GM21717 (cell line): ENCODE measurements around the gene AGMAT.

ENCODE experiments used
- ATAC-seq: cut with Tn5 transposase; IDR thresholded peaks from one replicate; pipeline ENCODE4 v1.9.1; 2021; ENCODE audit warnings: mild to moderate bottlenecking, moderate library complexity; ENCODE audit not compliant: unreplicated experiment

The AGMAT gene

GRCh38 chr1:15570861-15571260 lies 14.0 kb downstream of the AGMAT start:
- ATAC-seq, result no peak

DNA sequence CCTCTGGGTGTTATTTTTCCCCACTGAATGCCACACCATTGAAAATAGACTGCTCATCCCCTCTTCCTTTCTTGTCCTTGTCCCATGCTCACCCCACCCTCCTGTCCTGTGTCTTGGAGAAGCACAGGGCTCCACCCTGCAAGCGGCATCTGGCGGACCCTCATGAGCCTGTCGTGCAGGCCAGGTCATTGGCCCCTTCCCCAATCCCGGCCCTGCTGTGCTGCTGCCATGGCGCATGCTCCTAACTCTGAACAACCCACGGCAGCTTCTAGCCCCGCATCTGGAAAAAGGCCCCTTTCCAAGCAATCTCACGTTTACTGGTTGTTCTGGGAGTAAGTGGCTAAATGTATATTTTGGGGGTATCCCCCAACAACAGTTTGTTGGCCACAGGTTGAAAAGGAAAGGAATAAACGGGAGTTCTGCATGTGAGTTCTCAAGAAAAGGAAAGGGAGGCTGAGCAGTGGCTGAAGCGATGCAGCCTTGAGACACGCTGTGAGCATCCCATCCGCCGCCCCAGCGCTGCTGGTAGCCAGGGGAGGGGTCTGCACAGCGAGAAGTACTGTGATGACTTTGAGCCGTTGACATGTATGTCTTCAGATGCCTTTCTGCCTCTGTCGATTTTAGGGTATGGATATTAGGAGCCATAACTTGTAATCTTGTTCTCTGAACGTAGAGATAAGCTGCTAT lies 16.3 kb downstream of the AGMAT start:
- ATAC-seq, result no peak

DNA sequence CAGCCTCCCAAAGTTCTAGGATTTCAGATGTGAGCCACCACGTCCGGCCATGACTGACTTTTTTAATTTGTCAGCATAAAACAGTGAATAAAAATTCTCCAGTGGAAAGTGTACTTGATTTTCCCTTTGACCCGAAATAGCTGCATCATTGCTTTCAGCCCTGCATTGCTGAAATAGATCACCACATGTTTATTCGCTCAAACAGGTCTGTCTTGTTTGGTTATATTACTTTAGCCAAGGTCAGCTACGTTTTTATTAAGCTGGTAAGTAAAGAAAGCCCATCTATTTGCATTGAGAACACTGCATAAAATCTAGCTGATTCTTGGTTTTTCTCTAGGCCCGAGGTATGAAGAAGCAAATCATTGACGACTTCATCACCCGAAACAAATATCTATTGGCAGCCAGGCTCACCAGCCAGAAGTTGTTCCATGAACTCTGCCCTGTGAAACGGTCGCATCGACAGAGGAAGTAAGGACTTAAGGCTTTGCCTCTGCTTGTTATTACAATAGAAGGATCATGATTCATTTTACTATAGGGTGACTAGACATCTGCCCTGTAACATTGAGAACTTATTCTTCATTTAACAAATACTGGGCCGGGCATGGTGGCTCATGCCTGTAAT lies 25.6 kb downstream of the AGMAT start:
- no peak for ATAC-seq

- ATAC-seq, result no peak
Observed at GRCh38 chr1:15558516-15558915, 26.3 kb downstream of the AGMAT start.

DNA sequence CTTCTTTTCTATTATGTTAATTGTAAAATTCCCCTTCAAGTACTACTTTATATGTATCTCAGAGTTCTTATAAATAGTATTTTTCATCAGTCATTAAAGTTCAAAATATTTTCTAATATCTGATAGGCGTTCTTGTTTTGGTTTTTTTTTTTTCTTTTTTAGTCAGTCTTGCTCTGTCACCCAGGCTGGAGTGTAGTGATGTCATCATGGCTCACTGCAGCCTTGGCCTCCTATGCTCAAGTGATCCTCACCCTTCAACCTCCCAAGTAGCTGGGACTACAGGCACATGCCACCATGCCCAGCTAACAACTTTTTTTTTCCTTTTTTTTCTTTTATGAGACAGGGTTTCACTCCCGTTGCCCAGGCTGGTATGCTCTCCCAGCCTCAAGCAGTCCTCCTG lies 27.3 kb downstream of the AGMAT start:
- ATAC-seq, result no peak

DNA sequence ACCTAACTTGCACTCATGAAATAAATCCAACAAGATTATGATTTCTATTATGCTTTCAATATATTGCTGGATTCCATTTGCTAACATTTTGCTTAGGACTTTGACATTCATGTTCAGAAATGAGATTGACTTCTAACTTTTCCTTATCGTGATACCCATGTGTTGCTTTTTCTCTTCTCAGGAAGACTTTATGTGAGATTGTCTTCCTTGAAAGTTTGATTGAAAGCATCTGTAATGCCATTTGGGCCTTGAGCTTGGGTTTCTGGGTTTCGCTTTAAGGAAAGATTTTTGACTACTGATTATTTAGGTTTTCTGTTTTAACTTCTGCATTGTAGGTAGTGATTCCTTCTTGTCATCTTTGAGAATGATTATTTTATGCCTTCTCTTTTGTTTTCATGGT lies 27.8 kb downstream of the AGMAT start:
- no peak for ATAC-seq

DNA sequence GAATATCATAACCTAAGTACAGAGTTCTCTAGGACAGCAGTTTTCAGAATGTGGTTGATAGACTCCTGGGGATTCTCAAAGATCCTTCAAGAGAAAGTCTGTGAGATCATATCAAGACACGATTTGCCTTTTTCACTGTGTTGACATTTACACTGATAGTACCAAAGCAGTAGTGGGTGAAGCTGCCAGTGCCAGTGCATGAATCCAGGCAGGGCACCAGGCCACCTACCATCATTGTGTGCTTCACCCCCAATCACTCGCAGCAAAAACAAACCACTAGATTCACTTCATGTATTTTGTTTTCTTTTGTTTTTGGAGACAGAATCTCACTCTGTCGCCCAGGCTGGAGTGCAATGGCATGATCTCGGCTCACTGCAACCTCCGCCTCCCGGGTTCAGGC lies 34.3 kb downstream of the AGMAT start:
- no peak for ATAC-seq

DNA sequence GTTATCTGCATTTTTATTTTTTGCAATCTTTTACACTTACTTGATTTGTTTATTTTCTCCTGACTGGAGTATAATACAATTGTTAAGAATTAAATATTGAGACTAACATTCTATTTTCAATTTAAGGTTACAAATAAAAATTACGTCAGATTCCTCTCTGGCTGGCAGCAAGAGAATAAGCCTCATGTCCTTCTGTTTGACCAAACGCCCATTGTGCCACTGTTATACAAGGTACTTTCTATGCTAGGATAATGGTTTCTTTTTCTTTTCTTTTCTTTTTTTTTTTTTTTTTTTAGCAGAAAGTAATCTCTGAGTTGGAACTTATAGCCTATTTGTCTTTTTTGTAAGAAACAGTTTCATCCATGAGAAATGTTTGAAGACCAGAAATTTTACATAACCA lies 38.2 kb downstream of the AGMAT start:
- no peak for ATAC-seq

DNA sequence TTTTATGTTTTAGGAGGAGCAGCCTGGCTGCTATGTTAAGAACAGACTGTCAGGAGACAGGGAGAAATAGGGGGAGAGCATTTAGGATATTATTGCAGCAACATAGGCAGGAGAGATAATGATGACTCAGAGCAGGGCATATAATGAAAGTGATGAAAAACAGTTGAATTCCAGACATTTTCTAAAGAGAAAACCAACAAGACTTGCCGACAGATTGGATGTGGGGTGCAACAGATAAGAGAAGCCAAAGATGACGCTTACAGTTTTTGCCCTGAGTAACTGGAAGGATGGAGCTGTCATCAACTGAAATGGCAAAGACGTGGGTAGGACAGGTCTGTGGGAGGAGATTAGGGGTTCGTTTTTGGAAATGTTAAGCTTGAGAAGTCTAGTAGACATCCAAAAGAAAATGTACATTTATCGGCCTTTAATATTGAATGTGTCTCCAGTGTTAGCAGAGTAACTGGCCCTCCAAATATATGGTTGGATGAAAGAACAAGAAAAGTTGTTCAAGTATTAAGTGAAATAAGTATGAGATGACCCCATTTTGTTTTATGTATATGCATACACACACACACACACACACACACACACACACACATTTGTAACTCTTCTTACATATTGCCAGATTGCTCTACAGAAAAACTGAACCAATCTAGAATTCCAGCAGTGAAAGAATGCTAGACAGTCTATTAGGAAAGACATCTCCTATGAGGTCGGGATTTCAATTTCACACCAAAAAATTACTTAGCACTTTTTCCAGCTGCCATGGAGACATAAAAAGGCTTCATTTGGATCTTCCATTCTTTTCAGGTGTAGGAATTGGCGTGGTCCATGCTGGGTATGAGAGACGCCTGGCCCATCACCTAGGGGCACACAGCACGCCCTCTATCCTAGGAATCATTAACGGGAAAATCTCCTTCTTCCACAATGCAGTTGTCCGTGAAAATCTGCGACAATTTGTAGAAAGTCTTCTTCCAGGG lies 41.0 kb downstream of the AGMAT start:
- no peak for ATAC-seq

DNA sequence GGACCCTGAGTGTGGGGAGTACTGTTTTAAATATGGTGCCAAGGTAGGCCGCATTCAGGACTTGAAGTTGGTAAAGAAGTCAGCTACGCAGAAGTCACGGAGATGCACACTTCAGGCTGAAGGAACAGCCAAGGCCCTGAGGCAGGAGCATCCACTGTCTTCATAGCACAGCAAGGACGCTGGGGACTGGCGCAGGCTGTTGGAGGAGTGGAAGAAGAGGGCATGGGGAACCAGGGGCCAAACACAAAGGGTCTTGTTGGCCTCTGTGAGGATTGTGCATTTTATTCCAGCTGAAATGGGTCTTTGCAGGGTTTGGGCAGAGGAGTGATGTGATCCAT lies 41.6 kb downstream of the AGMAT start:
- ATAC-seq, result no peak

DNA sequence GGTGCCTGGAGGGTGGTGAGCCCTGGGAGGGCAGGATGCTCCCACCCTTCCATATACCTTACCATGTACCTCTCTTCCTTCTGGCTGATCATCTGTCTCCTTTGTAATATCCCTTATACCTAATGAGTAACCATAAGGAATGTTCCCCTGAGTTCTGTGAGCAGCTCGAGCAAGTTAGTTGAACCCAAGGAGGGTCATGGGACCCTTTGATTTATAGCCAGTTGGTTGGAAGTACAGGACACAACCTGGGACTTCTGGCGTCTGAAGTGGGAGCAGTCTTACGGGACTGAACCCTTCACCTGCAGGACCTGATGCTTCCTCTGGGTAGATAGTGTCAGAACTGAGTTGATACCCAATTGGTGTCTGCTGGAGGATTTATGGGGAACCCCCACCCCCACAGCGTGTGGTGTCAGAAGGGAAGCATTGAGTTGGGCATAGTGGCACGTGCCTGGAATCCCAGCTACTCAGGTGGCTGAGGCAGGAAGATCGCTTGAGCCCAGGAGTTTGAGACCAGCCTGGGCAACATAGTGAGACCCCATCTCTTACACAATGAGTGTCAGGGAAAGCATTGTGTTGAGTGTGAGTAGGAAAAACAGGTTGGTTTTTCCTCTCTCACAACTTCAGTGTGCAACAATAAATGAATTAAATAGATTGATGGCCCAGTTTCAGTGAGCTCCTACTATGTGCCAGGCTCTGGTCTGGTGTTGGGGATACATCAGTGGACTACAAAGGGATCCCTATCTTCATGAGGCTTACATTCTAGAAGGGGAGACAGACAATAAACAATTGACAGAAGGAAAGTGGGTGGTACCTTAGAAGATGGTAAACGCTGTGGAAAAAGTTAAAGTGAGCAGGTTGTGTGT lies 42.2 kb downstream of the AGMAT start:
- no peak for ATAC-seq

DNA sequence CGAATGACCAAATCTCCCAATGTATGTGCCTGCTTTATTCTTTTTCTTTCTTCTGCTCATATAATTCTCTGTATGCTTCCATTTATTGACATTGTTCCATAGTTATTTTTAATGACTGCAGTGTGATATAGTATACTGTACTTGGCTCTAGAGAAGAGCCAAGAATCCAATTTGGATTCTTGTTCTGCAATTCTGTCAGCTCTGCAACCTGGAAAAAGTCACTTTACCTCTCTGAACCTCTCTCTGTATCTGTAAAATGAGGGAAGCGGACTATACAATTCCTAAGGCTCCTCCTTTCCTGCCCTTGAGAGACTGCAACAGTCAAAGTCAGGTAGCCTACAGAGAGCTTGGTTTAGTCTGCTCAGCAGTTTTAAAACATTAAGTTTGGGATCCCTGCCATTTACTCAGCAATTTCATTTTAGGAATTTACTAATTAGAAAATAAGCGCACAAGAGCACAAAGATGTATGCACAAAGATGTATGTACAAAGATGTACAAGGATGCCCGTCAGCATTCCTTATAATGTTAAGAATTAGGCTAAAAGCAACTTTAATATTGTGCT lies 43.5 kb downstream of the AGMAT start:
- ATAC-seq, result no peak

DNA sequence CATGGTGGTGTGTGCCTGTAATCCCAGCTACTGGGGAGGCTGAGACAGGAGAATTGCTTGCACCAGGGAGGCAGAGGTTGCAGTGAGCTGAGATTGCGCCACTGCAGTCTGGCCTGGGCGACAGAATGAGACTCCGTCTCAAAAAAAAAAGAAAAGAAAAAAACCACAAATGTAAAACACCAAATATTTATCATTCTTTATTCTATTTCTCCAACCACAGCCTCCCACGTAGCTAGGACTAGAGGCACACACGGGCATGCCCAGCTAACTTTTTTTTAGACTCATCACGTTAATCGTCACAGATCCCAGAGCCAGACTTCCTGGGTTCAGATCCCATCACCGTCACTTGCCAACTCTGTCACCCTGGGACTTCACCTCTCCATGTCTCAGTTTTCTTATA lies 44.7 kb downstream of the AGMAT start:
- no peak for ATAC-seq

DNA sequence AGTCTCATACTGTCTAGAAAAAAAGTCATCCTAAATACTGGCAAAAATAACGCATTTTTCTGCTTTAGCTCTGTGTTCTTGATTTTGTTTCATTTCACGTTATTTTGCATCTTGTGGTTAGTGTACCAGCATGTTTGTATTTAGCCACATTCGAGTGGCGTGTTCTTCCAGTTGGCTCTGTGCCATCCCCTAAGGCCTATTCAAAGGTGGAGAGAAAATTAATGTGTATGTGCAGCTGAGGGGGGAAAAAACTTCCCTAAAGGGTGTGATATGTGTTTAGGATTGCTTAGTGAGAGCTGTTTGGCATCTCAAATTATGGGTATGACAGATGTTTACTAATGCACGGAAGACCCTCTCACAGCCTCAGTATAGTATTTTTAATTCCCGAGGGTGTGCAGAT lies 46.1 kb downstream of the AGMAT start:
- no peak for ATAC-seq

DNA sequence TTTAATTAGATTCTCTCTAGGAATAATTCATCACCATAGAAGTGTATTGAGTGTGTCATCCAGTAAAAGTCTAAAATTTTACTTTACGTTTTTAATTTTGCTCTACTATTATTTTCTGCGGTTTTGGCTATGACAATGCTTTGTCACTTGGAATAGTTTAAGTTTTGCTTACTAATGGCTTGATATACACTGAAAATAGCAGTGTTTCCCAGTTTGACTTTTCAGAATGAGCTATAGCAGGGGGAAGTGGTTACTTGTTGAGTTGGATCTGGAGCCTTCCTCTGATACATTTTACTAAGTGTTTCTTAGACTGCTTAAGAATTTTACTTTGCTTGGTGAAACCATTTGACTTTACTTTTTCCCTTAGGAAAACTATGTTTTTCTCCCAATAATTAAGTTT lies 53.2 kb downstream of the AGMAT start:
- ATAC-seq, result no peak

GRCh38 chr1:15531003-15531402 lies 53.8 kb downstream of the AGMAT start:
- no peak for ATAC-seq

DNA sequence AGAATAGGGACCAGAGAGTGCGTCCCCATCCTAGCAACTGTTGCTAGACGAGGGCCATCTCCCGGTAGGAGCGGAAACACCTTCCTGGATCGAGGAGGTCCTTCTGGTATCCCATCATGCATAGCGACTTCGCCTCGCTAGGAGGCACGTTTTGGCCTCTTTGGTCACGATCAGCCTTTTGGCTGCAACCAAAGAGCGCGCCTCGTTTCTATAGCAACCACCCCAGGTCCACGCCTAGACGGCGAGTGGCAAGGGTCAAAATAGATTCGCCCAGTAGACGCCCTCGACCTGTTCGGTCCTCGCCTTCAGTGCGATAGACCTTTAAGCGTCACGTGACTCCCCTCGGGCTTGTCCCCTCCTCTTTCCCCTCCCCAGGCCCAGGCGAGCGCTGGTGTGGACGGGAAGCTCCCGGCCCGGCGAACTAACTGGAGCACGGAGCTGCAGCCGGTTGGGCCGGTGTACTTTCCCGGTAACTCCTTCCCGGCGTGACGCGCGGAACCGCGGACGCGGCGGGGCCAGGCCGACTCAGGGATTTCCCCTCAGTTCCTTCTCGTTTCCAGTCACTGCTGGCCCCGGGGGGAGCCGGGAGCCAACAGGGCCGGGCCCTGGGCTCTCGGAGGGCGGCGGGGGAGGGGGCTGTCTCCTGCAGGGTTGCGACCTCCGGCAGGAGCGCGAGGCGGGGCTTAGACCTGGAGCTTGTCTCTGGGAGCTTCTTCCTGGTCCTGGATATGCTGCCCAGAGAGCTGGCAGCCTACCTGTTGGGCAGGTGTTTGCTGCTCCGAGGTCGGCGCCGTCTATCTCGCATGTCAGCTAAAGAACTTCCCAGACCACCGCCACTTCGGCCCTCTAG lies 58.1 kb downstream of the AGMAT start, which contains the start of gene DNAJC16:
Gene DNAJC16, plus strand, starts transcription at position 359 of the 850 bp plus-strand sequence. CDS start 2,258 bp downstream, outside the sequence.
- peak; percentile 45 for ATAC-seq

DNA sequence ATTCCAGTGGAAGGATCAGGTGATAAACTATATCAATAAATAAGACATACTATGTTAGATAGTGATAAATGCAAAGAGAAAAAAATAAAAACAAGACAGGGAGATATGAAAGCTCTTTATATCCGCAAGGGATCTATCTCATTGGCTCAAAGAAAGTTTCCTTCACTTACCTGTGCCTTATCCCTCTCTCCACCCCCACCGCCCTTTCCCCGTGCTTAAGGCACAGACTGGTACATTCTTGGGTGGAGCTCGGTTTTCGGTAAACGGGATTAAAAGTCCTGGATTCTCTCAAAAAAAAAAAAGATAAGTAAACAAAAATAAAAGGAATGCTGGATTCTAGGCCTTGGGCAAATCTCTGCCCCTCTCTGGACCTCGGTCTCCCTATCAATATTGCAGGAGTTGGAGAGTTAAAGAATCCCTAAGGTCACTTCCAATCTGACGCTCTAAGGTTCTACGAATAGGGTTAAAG lies 58.8 kb downstream of the AGMAT start:
- no peak for ATAC-seq
